Fibroblast of villous mesenchyme (primary cell): Measurements from ENCODE around the gene C11orf16. TPM values are rescaled to one million over a fixed set of nuclear protein-coding genes. Genes with fewer than 3 reads are reported as not detected.
"Not testable (repeated sequence)": the region's sequence is repeated elsewhere in the genome, so short reads cannot be mapped to it uniquely, and the experiment has no call there.

Experiments
- DNase-seq: peaks from one replicate; pipeline ENCODE4 v3.0.0-alpha.2; 2010; ENCODE audit warnings: low read depth
- H3K4me3 ChIP-seq: 2 replicates; pipeline ENCODE4 v1.5.1; 2011; ENCODE audit warnings: low read depth, mild to moderate bottlenecking, low read length
- total RNA-seq: library from RNA; depleted of rRNA; stranded (reverse); fragments of >200 nt; gene quantifications from 2 replicates; pipeline ENCODE4 v1.2.3, GENCODE V29; 2012
- TF ChIP-seq, protein P1 (sequence below): IDR thresholded peaks from 2 replicates; pipeline ENCODE4 v1.5.1; 2012; ENCODE audit warnings: low read depth, mild to moderate bottlenecking, low read length; ENCODE audit not compliant: insufficient read depth

The C11orf16 gene, protein sequence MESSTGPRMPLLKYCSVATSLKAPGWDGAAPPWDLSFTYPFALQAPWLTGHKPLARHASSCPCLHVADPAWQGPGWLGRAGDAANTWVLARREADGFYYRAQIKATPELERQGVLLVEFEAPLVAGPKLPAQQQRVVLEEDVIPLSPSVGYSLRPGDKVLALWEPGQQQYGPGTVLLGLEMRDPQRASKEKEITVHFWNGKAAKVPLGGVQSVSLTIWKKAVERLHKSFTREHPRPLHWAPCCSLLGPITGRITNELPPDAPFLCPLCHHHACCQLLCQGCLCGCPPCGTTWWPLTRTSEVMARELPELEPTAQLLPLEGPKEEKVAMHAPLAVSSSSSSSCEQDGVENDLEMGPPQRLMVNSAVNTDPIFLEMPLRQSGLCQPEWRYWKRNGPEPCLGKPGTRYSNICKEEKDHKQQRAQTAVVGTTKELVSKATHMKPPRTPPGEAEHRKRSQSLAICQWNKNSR
- total RNA-seq, result not detected in 2 replicates

DNA sequence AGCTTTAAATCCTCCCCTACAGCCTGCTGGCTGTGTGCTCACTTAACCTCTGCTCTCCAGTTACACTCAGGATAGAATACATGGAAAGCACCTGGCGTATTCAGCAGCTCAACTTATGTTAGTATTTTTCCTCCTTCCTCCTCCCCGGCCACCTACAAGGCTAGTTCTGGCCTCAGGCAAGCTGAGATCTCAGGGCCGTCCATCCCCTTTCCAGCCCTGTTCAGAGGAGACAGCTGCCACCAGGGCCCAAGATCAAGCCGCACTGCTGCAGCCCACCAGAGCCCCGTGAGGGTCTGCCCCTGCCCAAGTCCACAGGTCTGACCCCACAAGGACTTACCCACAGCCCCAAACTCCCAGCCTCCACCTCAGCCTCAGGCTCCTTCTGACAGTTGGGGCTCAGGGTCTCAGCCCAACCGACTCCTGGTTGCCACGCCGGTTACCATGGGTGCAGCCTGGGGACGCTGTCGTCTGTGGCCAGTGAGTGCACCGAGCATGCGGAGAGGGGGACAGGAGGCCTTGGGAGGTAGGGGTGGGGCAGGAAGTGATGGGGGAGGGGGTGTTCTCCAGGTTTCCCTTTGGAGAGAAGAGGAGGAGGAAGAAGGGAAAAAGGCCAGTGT is at the start of gene C11orf16:
TSS of gene C11orf16 (minus strand) at position 384 of the 617 bp plus-strand sequence. CDS start 639 bp downstream, outside the sequence.
- DNase-seq, result no peak
- TF ChIP-seq, protein P1, sequence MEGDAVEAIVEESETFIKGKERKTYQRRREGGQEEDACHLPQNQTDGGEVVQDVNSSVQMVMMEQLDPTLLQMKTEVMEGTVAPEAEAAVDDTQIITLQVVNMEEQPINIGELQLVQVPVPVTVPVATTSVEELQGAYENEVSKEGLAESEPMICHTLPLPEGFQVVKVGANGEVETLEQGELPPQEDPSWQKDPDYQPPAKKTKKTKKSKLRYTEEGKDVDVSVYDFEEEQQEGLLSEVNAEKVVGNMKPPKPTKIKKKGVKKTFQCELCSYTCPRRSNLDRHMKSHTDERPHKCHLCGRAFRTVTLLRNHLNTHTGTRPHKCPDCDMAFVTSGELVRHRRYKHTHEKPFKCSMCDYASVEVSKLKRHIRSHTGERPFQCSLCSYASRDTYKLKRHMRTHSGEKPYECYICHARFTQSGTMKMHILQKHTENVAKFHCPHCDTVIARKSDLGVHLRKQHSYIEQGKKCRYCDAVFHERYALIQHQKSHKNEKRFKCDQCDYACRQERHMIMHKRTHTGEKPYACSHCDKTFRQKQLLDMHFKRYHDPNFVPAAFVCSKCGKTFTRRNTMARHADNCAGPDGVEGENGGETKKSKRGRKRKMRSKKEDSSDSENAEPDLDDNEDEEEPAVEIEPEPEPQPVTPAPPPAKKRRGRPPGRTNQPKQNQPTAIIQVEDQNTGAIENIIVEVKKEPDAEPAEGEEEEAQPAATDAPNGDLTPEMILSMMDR, result no peak
- H3K4me3 ChIP-seq, result no peak within 1 kb of the TSS

DNA sequence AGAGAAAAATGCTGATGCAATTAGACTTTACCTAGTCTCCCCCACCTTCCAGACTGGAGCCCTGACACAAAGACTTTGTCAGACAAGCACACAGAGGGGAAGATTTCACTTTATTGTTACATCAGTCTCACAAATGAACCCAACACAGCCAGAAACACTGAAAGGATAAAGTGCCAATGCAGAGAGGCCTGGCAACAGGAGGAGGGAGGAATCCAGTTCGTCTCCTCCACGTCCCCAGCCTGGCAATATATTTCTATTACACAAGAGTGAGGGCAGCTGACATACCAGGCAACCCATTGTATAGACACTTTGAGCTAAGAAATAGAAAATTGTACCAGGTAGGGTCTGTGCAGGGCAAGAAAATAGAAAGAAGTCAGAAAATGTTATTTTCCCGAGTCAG is 47.7 kb upstream of the C11orf16 start:
- DNase-seq, result no peak
- TF ChIP-seq, protein P1, result no peak
- no peak overlapping the region for H3K4me3 ChIP-seq

DNA sequence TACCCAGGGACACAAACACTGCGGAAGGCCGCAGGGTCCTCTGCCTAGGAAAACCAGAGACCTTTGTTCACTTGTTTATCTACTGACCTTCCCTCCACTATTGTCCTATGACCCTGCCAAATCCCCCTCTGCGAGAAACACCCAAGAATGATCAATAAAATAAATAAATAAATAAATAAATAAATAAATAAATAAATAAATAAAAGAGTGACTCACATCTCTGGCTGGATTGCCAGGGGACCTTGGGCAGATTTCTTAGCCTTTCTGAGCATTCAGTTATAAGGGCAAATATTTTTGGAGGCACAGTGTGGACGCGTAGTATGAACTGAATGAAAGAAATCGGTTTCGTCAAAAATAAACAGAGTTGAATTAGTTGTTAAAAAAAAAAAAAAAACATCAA is 46.6 kb upstream of the C11orf16 start:
- H3K4me3 ChIP-seq, DNase-seq: not testable (repeated sequence)

DNA sequence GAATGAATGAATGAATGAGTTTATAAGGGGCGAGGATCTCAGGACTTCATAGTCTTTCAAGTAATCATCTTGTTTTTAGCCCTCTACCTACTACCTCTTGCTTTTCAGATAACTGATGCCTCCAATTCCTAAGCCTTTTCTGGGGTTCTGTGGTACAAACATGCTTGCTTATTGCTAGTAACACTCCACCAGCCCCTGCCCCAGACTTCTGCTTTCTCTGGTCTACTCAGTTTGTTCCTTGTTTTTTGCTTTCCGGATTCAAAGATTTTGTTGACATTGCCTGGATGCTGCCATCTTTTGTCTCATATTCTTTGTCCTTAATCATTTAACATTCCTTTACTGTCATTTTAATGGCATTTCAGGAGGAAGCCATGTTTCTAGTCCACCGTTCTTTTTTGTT is 40.4 kb upstream of the C11orf16 start:
- no peak for DNase-seq
- H3K4me3 ChIP-seq, result no peak overlapping the region
- TF ChIP-seq, protein P1, result no peak

DNA sequence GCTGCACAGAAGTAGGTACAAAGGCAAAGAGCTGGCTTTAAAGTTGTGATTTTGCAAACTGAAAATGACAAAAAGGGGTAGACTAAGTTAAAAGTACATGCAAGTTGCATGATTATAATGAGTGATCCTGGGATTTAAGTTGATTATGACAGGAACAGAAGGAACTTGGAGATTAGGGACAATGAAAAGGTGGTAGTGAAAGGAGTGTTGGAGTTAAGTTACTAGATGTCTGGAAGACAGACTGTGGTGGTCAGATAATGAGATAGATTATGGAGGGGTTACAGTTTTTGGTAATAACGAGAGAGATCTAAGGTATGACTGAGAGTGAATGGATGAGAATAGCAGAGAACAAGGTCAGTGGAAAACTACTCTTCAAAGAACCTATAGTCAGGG is 39.2 kb upstream of the C11orf16 start:
- no peak for DNase-seq
- TF ChIP-seq, protein P1, result no peak
- no peak overlapping the region for H3K4me3 ChIP-seq

DNA sequence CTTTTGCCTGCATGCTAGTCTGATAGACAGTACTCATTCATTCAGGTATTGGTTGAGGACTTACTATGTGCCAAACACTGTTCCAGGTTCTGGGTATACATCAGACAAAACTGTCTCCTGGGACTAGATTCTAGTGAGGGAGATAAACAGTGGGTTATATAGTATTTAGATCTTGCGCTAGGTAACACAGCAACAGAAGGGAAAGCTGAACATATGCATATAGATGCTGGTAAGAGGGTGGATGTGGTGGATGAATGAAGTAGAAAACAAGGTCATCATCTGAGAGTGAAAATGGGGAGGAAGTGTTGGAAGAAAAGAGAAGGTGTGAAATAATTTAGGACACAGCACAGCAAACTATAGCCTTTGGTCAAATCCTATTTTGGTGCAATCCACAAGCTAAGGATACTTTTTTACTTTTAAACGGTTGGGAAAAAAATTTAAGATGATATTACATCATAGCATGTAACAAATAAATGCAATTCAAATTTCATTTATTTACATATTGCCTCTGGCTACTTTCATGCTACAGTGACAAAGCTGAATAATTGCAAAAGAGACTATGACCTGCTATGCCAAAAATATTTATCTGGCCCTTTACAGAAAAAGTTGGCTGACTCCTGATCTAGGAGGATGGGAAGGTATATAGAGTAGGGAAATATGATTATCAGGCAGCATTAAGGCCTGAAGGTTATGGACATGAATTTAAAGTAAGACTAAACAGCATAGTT is 38.6 kb upstream of the C11orf16 start:
- DNase-seq, result no peak
- TF ChIP-seq, protein P1, result no peak
- H3K4me3 ChIP-seq, result no peak overlapping the region

DNA sequence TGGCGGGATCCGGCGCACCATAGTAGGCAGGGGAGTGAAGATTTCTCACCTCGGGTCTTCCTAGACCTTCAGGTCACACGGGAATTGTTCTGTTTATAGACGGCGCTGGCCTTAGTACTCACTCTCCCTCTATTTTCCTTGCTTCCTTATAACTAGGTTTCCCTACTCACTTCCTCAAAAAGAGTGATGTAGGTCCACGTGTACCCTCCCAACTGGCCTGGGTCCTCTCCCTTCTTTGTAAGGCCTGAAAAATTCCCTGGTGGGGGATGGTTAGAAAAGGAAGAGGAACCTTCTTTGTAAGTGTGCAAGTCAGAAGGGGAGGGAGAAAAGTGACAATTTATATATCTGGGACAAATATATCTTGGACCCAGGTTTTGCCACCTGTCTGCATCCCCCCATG is 34.4 kb upstream of the C11orf16 start:
- TF ChIP-seq, protein P1, result no peak
- no peak overlapping the region for H3K4me3 ChIP-seq
- no peak for DNase-seq
